Measurements from ENCODE around the gene SF3A1. TPM values are rescaled to one million over a fixed set of nuclear protein-coding genes. Genes with fewer than 3 reads are reported as not detected.

Gene SF3A1
- total RNA-seq, 1 donor from 2014 or later, result 119 TPM

DNA sequence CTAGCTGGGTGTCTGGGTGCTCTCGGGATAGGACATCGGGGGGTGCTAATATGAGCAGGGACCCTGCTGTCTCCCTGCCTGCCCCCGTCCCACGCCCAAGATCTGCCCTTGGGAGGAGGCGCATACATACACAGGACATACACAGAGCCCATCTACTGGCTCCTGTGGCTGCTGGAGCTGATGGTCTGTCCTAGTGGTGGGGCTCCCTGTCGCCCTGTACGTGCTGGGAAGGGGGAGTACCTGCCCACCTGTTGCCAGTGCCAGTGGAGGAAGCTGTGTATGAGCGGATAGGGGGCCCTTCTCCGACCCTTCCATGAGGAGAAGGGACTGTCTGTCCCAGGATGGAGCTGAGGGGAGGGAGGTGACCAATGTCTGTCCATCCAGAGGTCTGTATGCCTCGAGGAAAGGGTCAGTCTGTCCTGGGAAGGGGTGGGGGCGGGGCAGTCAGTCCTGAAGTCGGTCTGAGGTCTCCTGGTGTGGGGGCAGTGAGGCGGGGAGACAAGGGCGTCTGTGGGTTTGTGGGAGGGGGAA, 30.9 kb downstream of the SF3A1 start:
- no peak for DNase-seq (ENCODE audit: low spot score)

- DNase-seq (ENCODE audit: low spot score), result no peak
Measured at GRCh38 chr22:30325065-30325720, 31.5 kb downstream of the SF3A1 start.

DNA sequence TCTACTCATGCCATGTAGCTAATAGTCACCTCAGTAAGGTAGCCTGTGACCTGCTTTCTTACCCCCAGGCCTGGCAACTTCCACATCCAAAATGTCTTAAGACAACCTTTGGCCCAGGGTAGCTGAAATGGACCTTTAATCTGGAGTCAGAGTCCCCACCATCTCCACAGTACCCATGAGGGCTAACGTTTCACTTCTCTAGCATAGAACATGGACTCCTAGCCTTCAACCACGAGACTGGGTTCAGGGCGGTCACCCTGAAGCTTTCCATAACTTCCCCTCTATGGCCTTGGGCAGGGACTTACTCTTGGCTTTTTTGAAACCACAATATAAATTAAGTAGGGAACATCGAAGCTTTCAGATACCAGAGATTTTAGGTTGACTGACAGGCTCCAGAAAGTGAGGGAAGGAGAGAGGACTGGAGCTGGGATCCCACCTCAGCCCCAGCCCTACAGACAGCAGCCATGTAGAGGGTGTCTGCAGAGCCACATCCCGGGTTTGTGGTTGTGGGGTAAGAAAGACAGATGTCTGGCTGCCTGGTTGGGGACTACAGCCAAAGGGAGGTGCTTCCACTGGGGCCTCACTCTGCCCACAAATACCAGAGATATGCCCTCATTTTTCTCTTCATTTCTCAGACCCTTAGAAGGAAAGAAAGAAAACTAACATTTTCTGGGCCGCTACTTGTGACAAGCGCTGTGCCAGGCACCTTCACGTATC, 32.5 kb downstream of the SF3A1 start:
- no peak for DNase-seq (ENCODE audit: low spot score)

DNA sequence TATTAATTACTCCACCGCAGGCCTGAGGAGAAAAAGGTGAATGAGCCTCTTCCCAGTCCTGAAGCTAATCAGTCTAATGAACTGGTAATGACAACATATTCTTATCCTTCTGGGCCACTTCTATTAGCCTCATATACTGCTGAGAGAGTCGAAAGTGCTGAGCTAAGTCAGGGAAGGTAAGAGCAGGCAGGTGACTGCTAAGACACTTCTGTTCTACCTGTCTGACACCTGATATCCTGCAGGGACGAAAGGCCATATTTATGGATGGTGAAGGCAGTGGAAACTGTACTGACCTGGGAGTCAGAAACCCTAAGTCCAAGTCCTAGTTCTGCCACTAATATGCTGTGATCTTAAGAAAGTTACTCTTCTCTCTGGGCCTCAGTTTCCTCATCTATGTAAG, 33.4 kb downstream of the SF3A1 start:
- DNase-seq (ENCODE audit: low spot score), result no peak

GRCh38 chr22:30321461-30321860, 35.2 kb downstream of the SF3A1 start:
- no peak for DNase-seq (ENCODE audit: low spot score)

DNA sequence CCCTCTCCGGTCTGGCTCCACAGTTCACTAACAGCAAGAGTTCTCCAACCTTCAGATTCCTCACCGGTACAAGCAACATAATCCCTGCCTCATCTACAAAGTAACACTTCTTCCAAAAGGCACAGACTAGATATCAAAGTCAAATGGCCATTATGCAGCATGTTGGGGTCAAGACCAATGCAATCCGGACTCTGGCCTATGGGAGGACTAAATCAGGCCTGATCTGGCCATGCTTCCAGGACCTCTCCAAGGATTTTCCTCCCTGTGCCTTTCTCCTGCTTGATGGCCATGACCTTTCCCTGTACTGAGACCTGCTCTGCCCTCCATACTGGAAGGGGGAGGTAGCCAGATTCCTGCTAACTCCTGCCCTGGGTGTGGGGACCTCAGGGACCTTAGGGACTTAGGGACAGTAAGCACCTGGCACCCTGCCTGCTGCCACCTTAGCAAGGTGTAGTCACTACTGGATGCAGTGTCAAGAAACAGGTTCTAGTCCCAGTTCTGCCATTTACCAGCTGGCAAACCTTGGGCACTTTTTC, 36.6 kb downstream of the SF3A1 start:
- no peak for DNase-seq (ENCODE audit: low spot score)

DNA sequence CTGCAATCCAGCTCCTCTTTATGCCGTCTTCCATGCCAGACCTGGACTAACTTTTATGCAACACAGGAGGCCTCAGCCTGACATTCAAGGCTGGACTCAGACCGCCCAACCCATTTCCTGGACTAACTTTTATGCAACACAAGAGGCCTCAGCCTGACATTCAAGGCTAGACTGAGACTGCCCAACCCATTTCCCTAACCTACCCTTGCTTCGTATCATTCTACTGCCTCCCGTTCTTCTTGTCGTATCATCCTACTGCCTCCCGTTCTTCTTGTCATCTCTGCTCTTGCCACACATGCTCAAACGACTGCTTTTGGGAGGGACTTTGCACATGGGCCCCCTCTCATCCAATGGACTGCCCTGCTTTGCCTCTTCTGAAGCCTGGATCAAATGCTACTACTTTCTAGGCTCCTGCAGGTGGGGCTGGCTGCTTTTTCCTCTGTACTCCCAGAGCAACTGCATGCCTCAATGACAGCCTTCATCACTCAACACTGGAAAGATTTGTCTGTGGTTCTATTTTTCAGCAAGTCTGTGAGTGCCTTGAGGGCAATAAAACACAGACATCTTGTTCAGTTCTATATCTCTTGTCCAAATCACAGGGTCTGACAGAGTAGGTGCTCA, 37.8 kb downstream of the SF3A1 start:
- no peak for DNase-seq (ENCODE audit: low spot score)

DNA sequence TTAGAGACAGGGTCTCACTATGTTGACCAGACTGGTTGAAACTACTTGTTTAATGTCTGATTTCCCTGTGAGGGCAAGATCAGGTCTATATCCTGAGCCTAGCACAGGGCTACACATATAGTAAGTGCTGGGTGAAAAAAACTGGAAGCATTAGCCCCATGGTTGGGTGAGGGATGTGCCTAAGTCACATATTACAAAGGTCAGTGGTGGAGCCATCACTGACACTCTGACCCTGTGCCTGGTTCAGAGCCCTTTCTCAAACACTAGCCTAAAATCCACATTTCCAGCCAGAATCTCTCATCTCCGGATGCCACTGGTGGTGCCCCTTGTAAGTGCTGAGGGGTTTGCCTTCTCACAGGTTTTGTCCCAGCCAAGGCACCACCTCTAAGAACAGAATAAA, 38.9 kb downstream of the SF3A1 start:
- no peak for DNase-seq (ENCODE audit: low spot score)

DNA sequence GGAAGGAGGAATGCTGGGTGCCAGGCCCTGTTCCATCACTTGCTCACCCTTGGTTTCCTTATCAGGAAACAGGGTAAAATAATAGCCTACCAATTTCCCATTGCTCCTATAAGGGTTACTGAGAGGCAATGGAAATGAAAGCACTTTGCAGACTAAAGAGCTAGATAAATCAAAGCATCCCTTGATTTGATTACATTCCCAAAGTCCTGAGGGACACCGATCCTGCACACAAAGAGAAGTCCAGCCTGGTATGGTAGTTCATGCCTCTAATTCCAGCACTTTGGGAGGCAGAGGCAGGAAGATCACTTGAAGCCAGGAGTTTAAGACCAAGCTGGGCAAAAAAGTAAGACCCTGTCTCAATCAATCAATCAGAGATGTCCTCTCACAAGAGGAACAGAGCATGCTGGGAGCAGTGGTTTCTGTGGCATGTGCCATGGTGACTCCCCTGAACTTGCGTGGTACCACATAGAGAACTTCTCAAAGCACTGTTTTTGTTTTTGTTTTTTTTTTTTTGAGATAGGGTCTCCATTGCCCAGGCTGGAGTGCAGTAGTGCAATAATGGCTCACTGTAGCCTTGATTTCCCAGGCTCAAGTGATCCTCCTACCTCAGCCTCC, 40.6 kb downstream of the SF3A1 start:
- DNase-seq (ENCODE audit: low spot score), result no peak

DNA sequence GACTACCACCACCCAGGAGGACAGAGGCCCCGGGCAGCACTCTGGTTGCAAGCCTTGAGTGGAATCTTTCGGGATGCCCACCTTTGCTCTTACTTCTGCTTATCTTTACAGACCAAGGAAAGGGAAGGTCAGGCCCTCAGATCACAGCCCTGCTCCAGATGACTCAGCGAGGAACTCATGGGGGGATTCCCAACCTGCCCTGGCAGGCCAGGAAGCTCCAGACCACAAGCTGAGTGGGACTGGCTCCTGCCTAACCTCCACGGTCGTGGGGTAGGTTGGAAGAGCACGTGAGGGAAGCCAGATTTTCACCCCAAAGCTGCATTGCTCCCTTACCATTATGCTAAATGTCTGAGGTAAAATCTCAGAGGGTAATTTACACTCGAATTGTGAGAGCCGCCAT, 41.8 kb downstream of the SF3A1 start:
- DNase-seq (ENCODE audit: low spot score), result no peak

GRCh38 chr22:30313527-30314363, 42.9 kb downstream of the SF3A1 start:
- DNase-seq (ENCODE audit: low spot score), result no peak

- DNase-seq (ENCODE audit: low spot score), result no peak
Measured at GRCh38 chr22:30312053-30312452, 44.6 kb downstream of the SF3A1 start.

DNA sequence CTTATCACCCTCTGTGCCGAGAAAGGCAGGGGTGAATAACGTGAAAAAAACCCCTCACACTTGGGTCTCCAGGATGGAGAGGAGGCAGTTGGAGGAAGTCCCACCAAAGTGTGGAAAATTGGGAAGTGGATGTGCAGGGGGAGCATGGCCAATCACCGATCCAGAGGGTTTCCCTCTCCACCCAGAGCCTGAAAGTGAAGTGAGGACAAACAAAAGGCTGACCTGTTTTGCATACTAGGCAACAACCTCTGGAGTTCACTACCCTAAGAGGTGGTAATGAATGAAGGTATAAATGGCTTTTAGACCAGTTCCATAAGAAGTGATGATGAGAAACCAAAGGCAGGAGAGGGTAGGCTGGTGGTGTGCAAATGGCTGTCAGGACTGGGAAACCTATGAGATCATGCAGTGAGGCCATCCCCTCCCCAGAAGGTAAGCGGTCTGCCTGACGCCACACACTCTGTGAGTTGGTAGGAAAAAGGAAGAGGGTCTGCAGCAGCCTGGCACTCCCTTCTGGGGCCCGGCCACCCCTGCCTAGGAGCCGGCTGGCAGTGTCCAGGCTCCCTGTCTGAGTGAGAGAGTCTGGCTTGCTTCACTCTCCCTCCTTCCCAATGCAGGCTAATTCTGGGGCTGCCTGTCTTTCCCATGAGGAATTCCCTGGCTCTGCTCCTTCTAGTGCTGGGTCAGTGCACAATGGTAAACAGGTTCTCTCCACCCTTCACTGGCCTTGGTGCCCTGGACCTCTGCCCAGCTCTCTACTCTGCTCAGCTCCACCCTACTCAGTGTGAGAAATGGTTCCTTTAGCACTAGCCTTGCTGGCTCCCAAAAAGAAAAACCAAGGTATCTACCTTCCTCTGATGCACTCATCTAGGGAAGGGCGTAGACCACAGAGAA, 45.6 kb downstream of the SF3A1 start:
- DNase-seq (ENCODE audit: low spot score), result no peak

DNA sequence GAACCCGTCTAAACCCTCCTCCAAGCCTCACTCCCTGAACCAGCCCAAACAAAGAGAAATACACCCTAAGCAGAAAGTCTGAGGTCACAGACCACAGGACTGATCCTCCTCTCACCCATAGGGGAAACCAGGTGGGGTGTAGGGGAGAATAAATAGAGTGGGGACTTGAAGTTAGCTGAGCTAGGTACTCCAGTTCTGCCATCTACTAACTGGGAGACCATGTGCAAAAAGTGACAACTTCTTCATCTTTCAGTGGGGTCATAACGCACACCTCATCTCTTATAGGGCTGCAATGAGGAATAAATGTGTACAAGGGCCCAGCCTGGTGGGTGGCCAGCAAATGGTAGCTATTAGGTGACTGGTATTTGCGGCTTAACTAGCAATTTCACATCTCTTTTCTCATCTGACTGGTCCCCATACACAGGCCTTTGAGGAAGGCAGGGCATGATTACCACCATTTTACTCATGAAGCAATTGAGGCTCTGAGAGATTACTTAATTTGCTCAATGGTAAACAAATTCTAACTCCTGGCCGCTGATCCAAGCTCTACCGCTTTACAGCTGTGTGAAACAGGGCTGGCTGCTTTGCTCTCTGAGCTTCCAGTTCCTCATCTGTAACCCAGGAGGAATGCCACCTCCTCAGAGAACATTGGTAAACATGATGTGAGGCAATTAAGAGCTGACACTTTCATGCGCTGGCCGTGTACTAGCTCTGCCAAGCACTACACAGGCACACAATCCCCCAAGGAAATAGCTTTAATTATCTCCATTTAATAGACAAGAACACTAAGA, 46.5 kb downstream of the SF3A1 start:
- DNase-seq (ENCODE audit: low spot score), result no peak

DNA sequence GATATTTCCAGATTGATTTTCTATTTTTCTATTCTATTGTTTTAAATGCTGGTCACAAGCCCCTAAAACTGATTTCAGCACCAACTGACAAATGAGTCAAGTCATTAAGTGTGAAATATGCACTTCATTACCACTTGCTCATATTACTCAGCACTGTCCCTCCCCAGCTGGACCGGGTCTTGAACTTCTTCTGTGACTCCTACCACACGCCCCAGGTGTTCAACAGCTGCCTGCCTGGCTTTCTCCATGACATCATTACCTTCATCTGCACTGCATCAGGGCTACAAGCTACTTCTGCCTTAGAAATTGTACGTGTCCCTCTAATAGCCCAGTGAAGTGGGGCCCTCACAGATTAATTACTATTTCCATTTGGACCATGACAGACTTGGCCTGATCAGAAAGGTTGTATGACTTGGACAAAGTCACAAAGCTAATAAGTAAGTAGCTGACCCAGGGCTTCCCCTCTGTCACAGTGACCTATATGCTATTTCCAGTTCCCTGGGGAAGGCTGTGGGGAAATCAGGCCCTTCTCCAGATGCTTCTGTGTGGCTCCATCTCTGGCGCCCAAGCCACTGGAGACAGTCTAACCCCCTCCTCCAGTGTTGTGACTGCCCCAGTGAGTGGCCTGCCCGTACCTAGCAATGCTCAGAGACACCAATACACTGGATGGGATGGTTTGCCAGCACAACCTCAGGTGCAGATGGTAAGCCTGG, 48.0 kb downstream of the SF3A1 start:
- no peak for DNase-seq (ENCODE audit: low spot score)

GRCh38 chr22:30308093-30308492, 48.6 kb downstream of the SF3A1 start:
- DNase-seq (ENCODE audit: low spot score), result no peak

DNA sequence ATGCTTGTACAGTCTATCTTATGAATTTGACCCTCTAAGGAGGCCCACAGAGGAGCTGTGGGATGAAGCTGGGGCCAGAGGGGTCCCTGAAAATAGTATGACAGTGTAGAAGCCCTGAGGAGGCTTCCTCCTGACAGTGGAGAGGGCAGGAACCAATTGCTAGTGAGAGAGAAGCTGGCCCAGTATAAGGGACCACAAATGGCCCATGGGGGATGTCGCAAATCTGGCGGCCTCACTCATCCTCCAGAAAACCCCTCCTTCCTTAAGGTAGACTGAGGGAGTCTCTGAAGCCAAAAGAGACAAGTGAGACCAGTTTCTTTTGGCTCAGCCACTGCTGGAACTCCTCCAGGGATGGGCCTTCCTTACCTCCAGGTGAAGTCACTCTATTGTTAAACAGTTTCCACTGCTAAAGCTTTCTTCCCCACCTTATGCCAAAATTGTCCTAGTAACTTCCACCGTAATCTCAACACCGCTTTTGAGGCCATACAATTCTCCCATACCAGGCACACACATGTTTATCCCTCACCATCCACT, 49.6 kb downstream of the SF3A1 start:
- DNase-seq (ENCODE audit: low spot score), result no peak

DNA sequence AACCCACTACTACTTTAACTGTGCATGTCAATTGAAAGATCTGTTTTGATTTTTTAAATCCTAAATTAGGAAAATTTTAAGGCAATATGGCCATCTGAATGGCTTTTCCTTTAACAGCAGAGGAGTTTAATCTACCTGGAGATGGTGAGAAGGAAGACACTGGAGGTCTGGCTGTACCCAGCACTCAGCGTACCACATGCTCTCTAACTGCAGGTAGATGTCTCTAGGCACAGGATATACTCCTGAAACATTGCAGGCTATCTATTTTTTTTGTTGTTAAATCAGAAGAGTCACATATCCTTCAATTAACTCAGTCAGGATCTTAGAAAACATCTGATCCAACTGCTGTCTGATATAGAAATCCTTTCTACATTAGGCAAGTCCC, 50.1 kb downstream of the SF3A1 start:
- DNase-seq (ENCODE audit: low spot score), result no peak
